ENCODE results near the gene SLC9A3.

DNA sequence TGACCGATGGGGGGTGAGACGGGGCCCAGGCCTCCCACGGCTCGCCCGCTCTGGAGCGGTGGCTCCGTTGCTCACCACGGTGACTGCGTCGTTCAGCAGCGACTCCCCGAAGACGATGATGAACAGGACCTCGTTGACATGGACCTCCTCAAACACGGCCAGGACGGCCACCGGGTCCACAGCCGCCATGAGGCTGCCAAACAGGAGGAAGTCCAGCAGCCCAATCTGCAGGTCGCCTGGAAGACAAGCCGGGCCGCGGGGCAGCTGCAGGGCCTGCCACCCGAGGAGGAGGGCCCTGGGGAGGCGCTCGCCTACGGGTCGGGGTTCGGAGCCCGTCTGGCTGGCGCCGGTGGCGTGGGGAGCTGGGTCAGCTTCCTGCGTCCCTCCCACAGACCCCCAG is 36.0 kb downstream of the SLC9A3 start:
- TF ChIP-seq, protein P1, sequence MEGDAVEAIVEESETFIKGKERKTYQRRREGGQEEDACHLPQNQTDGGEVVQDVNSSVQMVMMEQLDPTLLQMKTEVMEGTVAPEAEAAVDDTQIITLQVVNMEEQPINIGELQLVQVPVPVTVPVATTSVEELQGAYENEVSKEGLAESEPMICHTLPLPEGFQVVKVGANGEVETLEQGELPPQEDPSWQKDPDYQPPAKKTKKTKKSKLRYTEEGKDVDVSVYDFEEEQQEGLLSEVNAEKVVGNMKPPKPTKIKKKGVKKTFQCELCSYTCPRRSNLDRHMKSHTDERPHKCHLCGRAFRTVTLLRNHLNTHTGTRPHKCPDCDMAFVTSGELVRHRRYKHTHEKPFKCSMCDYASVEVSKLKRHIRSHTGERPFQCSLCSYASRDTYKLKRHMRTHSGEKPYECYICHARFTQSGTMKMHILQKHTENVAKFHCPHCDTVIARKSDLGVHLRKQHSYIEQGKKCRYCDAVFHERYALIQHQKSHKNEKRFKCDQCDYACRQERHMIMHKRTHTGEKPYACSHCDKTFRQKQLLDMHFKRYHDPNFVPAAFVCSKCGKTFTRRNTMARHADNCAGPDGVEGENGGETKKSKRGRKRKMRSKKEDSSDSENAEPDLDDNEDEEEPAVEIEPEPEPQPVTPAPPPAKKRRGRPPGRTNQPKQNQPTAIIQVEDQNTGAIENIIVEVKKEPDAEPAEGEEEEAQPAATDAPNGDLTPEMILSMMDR (IDR thresholded peaks at IDR 0.05; ENCODE audit: low read length): no peak
- TF ChIP-seq EZH2 (IDR thresholded peaks at IDR 0.05; ENCODE audit: borderline replicate concordance, low read length): no peak
